Ishikawa (cell line): ENCODE results near the gene RUNX1.

Experiments used
- TAF1 ChIP-seq: IDR thresholded peaks from 2 replicates; pipeline ENCODE4 v1.6.1; 2012; ENCODE audit warnings: low read depth, mild to moderate bottlenecking
- TF ChIP-seq, protein P1 (sequence below): IDR thresholded peaks from 2 replicates; pipeline ENCODE4 v1.6.1; 2012
- TF ChIP-seq, protein P2 (sequence below): IDR thresholded peaks from 2 replicates; pipeline ENCODE4 v1.6.1; 2012

DNA sequence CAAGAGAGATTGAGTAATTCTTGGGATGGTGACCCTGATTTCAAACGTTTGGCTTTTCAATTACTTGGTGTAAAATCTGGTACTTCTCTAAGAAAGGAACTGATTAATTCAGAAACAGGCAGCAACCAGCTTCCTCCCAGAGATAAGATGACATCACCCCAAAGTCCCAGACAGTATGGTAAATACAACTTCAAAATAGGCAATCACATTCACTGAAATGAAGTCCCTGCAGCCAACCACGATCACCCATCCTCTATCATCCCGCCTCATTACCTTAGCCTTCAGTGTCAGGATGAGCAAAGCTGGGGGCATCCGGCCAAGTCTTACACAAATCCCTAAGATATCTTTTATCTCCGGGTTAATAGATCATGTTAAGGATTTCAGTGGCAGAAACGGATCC lies 26.4 kb upstream of the RUNX1 start:
- TF ChIP-seq TAF1: no peak
- TF ChIP-seq, protein P1, sequence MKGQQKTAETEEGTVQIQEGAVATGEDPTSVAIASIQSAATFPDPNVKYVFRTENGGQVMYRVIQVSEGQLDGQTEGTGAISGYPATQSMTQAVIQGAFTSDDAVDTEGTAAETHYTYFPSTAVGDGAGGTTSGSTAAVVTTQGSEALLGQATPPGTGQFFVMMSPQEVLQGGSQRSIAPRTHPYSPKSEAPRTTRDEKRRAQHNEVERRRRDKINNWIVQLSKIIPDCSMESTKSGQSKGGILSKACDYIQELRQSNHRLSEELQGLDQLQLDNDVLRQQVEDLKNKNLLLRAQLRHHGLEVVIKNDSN: no peak
- TF ChIP-seq, protein P2, sequence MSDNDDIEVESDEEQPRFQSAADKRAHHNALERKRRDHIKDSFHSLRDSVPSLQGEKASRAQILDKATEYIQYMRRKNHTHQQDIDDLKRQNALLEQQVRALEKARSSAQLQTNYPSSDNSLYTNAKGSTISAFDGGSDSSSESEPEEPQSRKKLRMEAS: no peak
